ENCODE measurements around the gene PSMD6. TPM values are rescaled to one million over a fixed set of nuclear protein-coding genes. Genes with fewer than 3 reads are reported as not detected.
A peak's percentile ranks its signal among the peaks of the same experiment; 100 is the strongest.

The PSMD6 gene
- total RNA-seq (ENCODE audit: unreplicated experiment): 78.6 TPM
- long read RNA-seq, transcript PSMD6-201 (8 exons, 1,430 nt): major isoform, 136 of 148 reads
- long read RNA-seq, partial matches to known transcripts: 1 of 148 reads
- long read RNA-seq, other reads (novel, unspliced or antisense): 8 of 148 reads

DNA sequence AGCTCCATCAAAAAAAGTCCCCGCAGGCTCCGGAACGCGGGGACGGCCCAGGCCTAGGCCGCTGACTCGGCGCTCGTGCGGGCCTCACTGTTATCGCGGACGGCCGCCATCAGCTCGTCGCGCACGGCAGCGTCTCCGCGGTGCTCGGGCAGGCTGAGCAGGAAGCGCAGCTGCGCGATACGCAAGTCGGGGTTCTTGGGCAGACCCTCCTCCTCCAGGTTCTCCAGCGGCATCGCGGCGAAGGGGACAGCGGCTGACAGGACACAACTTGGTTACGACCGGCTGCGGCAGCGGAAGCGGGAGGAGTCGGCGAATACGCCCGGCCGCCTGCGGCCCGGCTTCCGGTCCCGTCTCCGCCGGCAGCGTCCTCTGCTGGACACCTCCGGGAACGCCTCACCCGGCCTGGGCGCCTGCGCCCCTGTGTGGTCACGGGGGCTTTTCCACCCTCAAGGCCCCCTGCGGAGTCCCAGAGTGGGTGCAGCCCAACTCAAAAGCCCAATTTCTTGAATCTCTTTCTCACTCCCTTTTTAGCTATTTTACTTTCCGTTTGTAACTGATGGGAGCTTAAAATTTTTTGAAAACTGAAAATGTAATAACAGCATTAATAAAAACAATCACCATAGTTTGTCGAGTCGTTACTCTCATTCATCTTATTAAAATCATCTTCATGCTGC lies at the start of gene PSMD6:
Gene PSMD6 (minus strand): TSS at position 308 of the 674 bp plus-strand sequence. CDS start 75 bp downstream, at position 233.
- H3K27ac Mint-ChIP-seq (ENCODE audit: unreplicated experiment): peak within 1 kb of the TSS; percentile 81
- peak within 1 kb of the TSS; percentile 87 for H3K4me3 Mint-ChIP-seq (ENCODE audit: unreplicated experiment)
- DNase-seq: peak; percentile 97
- H3K36me3 Mint-ChIP-seq (ENCODE audit: unreplicated experiment): no peaks in the 10 kb centered on the region
- TF ChIP-seq, protein P1, sequence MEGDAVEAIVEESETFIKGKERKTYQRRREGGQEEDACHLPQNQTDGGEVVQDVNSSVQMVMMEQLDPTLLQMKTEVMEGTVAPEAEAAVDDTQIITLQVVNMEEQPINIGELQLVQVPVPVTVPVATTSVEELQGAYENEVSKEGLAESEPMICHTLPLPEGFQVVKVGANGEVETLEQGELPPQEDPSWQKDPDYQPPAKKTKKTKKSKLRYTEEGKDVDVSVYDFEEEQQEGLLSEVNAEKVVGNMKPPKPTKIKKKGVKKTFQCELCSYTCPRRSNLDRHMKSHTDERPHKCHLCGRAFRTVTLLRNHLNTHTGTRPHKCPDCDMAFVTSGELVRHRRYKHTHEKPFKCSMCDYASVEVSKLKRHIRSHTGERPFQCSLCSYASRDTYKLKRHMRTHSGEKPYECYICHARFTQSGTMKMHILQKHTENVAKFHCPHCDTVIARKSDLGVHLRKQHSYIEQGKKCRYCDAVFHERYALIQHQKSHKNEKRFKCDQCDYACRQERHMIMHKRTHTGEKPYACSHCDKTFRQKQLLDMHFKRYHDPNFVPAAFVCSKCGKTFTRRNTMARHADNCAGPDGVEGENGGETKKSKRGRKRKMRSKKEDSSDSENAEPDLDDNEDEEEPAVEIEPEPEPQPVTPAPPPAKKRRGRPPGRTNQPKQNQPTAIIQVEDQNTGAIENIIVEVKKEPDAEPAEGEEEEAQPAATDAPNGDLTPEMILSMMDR (IDR thresholded peaks at IDR 0.05; ENCODE audit: partially characterized antibody, unreplicated experiment): peak; percentile 99
- peaks cover 5% of the 10 kb centered on the region for H3K4me1 Mint-ChIP-seq (ENCODE audit: low read depth, unreplicated experiment)
- no peaks in the 10 kb centered on the region for H3K27me3 Mint-ChIP-seq (ENCODE audit: unreplicated experiment)
- H3K9me3 Mint-ChIP-seq (ENCODE audit: unreplicated experiment): peaks cover 2% of the 10 kb centered on the region

DNA sequence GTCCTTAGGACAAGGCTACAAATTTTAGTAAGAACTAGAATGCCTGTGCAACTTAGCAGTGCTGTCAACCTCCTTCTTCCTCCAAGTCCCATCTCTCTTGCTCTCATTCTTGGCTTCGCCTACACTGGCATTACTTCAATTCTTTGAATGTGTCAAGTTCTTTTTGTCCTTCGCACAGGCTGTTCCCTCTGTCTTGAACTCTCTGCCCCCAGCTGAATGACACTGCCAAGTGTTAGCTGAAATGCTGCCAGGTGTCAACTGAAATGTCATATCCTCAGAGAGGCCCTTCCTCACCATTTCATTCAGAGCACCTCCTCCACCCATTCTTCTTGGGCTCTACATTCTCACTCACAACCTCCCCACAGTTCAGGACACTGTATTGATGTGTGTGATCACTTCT lies 48.8 kb upstream of the PSMD6 start:
- H3K36me3 Mint-ChIP-seq (ENCODE audit: unreplicated experiment): peaks cover 9% of the 10 kb centered on the region
- DNase-seq: no peak
- peaks cover 8% of the 10 kb centered on the region for H3K27me3 Mint-ChIP-seq (ENCODE audit: unreplicated experiment)
- TF ChIP-seq, protein P1 (IDR thresholded peaks at IDR 0.05; ENCODE audit: partially characterized antibody, unreplicated experiment): no peak
- peaks cover 25% of the 10 kb centered on the region for H3K4me1 Mint-ChIP-seq (ENCODE audit: low read depth, unreplicated experiment)
- H3K27ac Mint-ChIP-seq (ENCODE audit: unreplicated experiment): peak overlapping the region; percentile 56
- H3K9me3 Mint-ChIP-seq (ENCODE audit: unreplicated experiment): peaks cover 9% of the 10 kb centered on the region
- no peak overlapping the region for H3K4me3 Mint-ChIP-seq (ENCODE audit: unreplicated experiment)

DNA sequence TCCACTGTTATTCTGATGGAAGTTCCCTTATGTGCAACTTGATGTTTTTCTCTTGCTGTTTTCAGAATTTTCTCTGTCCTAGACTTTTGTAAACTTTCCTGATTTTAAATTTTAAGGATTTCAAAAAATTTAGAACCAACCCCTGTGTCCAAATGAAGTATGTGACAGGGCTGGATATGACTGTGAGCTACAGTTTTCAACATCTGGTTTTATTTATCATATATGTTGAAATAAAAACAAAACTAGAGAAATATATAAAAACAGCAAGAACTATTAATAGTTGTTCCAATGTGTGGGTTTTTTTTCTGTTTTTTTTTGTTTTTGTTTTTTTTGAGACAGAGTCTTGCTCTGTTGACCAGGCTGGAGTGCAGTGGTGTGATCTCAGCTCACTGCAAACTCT lies 47.4 kb upstream of the PSMD6 start:
- Mint-ChIP-seq H3K27me3 (ENCODE audit: unreplicated experiment) (peaks cover 8% of the 10 kb centered on the region), H3K9me3 (ENCODE audit: unreplicated experiment) (peaks cover 9% of the 10 kb centered on the region), H3K27ac (ENCODE audit: unreplicated experiment) (no peak overlapping the region), H3K4me1 (ENCODE audit: low read depth, unreplicated experiment) (peaks cover 25% of the 10 kb centered on the region), H3K4me3 (ENCODE audit: unreplicated experiment) (no peak overlapping the region), H3K36me3 (ENCODE audit: unreplicated experiment) (peaks cover 9% of the 10 kb centered on the region)
- TF ChIP-seq, protein P1 (IDR thresholded peaks at IDR 0.05; ENCODE audit: partially characterized antibody, unreplicated experiment): no peak
- no peak for DNase-seq

DNA sequence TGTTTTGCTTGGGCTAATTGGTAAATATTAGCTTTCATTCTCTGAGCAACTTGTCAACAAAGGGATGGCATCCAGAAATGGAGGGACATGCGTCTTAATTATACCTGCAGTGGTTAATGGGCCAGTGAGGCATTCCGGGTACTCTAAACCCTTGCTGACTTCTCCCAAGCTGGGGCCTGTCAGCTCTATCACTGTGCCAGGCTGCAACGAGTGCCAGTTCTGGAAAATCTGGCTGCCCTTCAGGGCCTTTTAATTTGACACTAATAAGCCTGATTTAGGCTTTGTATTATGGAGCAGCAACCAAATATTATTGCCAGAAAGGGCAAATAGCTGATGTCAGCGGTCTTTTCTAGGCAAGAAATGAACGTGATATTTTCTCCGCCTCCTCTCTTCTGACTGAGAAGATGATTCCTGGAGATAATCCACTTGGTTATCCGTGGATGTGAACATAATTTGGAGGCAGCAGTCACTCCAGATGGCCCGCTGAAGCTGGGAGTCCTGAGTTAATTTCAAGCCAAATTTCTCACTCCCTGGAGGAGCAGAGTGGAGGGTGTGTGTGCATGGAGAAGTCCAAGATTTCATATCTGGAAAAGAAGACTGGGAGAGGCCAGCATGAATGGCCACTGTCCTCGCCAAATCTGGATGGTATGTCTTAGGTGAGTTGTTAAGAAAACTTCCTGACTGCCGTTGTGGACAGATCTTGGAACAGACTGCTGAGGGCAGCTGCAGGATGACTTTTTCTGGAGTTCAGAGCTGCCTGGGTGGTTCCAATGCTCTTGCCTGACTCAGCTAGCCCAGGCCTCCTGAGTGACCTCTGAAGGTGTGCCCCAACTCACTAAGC lies 44.4 kb upstream of the PSMD6 start:
- no peak for DNase-seq
- TF ChIP-seq, protein P1 (IDR thresholded peaks at IDR 0.05; ENCODE audit: partially characterized antibody, unreplicated experiment): no peak
- Mint-ChIP-seq H3K27ac (ENCODE audit: unreplicated experiment) (no peak overlapping the region), H3K9me3 (ENCODE audit: unreplicated experiment) (no peaks in the 10 kb centered on the region), H3K4me1 (ENCODE audit: low read depth, unreplicated experiment) (peaks cover 12% of the 10 kb centered on the region), H3K36me3 (ENCODE audit: unreplicated experiment) (no peaks in the 10 kb centered on the region), H3K27me3 (ENCODE audit: unreplicated experiment) (no peaks in the 10 kb centered on the region), H3K4me3 (ENCODE audit: unreplicated experiment) (no peak overlapping the region)
